Endodermal cell (in vitro differentiated cells): ENCODE data around the gene CAMK2B. TPM values are rescaled to one million over a fixed set of nuclear protein-coding genes. Genes with fewer than 3 reads are reported as not detected.

Experiments
- DNase-seq: peaks from one replicate; pipeline ENCODE4 v3.0.0-alpha.2; 2017
- H3K27ac ChIP-seq: 2 replicates; pipeline ENCODE4 v1.5.1; 2013; ENCODE audit warnings: mild to moderate bottlenecking, low read depth, low read length, moderate library complexity
- H3K27me3 ChIP-seq: 2 replicates; pipeline ENCODE4 v1.6.1; 2013; ENCODE audit warnings: mild to moderate bottlenecking, low read length, moderate library complexity; ENCODE audit not compliant: insufficient read depth, control insufficient read depth, poor library complexity, severe bottlenecking
- H3K36me3 ChIP-seq: 2 replicates; pipeline ENCODE4 v1.7.0; 2013; ENCODE audit warnings: mild to moderate bottlenecking, low read length, moderate library complexity; ENCODE audit not compliant: control insufficient read depth, insufficient read depth
- H3K4me1 ChIP-seq: one replicate; pipeline ENCODE4 v1.7.0; 2013; ENCODE audit warnings: low read length; ENCODE audit not compliant: control insufficient read depth, insufficient read depth
- H3K4me3 ChIP-seq: 2 replicates; pipeline ENCODE4 v1.5.1; 2013; ENCODE audit warnings: mild to moderate bottlenecking, low read length, moderate library complexity
- H3K9ac ChIP-seq: 2 replicates; pipeline ENCODE4 v1.6.1; 2013; ENCODE audit warnings: mild to moderate bottlenecking, low read length, moderate library complexity; ENCODE audit not compliant: poor library complexity, severe bottlenecking; ENCODE audit errors: extremely low read depth
- H3K9me3 ChIP-seq: 2 replicates; pipeline ENCODE4 v1.6.1; 2013; ENCODE audit warnings: mild to moderate bottlenecking, low read length, moderate library complexity; ENCODE audit not compliant: control insufficient read depth
- H3K27ac Mint-ChIP-seq: 2 replicates; pipeline ENCODE4 v1.8.0; 2020; ENCODE audit warnings: mixed read lengths
- H3K27me3 Mint-ChIP-seq: 2 replicates; pipeline ENCODE4 v1.8.0; 2021; ENCODE audit warnings: mild to moderate bottlenecking, mixed read lengths; ENCODE audit not compliant: insufficient read depth
- H3K36me3 Mint-ChIP-seq: 2 replicates; pipeline ENCODE4 v1.8.0; 2020; ENCODE audit warnings: low read depth, mixed read lengths
- H3K4me1 Mint-ChIP-seq: 2 replicates; pipeline ENCODE4 v1.8.0; 2020; ENCODE audit warnings: mixed read lengths
- H3K4me3 Mint-ChIP-seq: 2 replicates; pipeline ENCODE4 v1.8.0; 2020; ENCODE audit warnings: mild to moderate bottlenecking, moderate library complexity, mixed read lengths
- H3K9me3 Mint-ChIP-seq: 2 replicates; pipeline ENCODE4 v1.8.0; 2020; ENCODE audit warnings: mild to moderate bottlenecking, mixed read lengths
- WGBS, 2 experiments: methylation state at CpG; one replicate each; pipeline versions ENCODE4 v1.1.5 to v1.1.7; 2013; ENCODE audit warnings: missing lambda C conversion rate in 2 of 2, mixed read lengths in 1 of 2; ENCODE audit not compliant: insufficient coverage in 1 of 2, insufficient read length in 1 of 2; 5-methylcytosine and 5-hydroxymethylcytosine counted together
- total RNA-seq, 2 donors: library from RNA; stranded (reverse); fragmentation: NEBNext Ultra II Directional in 1 of 2; extraction: Animal tissue kit (Norgen Biotek cat#: 25700) in 1 of 2; gene quantifications; 2 replicates in 1 of 2; 3 replicates in 1 of 2; pipeline ENCODE4 v1.2.1, GENCODE V29; 2021
- TF ChIP-seq, protein P1 (sequence below): fragments of 200-600 bp; sonication (generic); conservative IDR thresholded peaks from 2 replicates; pipeline ENCODE4 v1.5.0; 2021; ENCODE audit warnings: antibody characterized with exemption, mild to moderate bottlenecking

Gene CAMK2B
- total RNA-seq, 2 donors from 2014 or later: 0.26 TPM; not detected in 1

DNA sequence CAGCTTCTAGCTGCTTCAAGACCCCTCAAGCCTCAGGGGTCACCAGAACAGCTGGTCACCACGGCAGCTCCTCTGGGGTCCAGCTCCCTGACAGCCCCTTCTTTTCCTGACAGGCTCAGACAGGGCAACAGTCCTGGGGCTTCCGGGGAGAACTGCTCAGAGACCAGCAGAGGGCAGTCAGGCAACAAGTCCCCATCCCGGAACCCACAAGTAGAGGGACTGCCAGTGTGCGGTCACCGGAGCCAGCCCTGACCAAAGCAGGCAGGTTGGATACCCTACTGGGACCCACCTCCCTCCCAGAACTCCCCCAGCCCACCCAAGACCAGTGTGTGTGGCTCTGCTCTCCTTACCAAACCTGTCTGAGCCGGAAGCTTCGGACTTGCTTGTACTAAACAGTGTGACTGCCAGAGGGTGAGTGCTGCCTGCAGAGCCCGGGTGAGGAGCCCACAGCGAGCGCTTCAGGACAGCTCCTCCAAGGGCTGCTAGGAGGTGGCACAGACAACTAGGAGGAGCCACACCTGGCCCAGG, 84.3 kb downstream of the CAMK2B start:
- Mint-ChIP-seq H3K4me3 (no peak overlapping the region), H3K4me1 (peaks cover 5% of the 10 kb centered on the region), H3K36me3 (no peaks in the 10 kb centered on the region), H3K9me3 (no peaks in the 10 kb centered on the region), H3K27me3 (no peaks in the 10 kb centered on the region), H3K27ac (no peak overlapping the region)
- Histone ChIP-seq H3K4me1 (peaks cover 5% of the 10 kb centered on the region), H3K9ac (no peak overlapping the region), H3K27me3 (no peaks in the 10 kb centered on the region), H3K4me3 (no peak overlapping the region), H3K9me3 (no peaks in the 10 kb centered on the region), H3K36me3 (no peaks in the 10 kb centered on the region), H3K27ac (no peak overlapping the region)
- WGBS, 2 experiments: 56 to 60% methylated on average over 7 to 10 of the region's 10 CpGs
- TF ChIP-seq, protein P1, sequence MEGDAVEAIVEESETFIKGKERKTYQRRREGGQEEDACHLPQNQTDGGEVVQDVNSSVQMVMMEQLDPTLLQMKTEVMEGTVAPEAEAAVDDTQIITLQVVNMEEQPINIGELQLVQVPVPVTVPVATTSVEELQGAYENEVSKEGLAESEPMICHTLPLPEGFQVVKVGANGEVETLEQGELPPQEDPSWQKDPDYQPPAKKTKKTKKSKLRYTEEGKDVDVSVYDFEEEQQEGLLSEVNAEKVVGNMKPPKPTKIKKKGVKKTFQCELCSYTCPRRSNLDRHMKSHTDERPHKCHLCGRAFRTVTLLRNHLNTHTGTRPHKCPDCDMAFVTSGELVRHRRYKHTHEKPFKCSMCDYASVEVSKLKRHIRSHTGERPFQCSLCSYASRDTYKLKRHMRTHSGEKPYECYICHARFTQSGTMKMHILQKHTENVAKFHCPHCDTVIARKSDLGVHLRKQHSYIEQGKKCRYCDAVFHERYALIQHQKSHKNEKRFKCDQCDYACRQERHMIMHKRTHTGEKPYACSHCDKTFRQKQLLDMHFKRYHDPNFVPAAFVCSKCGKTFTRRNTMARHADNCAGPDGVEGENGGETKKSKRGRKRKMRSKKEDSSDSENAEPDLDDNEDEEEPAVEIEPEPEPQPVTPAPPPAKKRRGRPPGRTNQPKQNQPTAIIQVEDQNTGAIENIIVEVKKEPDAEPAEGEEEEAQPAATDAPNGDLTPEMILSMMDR: peak; percentile 84
- DNase-seq: peak; percentile 92

DNA sequence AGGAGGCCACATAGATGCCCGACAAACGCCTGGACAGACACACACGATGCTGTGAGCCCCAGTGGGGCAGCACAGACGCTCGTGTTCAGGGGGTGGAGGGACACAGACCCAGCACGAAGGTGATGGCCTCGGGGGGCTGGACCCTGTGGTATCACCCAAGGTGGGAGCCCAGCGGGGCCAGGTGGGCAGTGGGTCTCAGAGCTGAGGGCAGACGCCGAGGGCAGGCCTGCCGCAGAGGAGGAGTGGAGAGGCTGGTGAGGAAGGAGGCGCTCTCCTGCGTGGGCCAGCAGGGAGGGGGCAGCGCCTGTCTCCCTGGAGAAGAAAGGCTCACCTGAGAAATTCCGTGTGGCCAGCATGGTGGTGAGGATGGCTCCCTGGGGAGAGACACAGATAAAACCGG, 85.0 kb downstream of the CAMK2B start:
- 79 to 94% methylated on average over 10 to 16 of the region's 16 CpGs for WGBS, 2 experiments
- no peak overlapping the region for H3K27ac Mint-ChIP-seq
- TF ChIP-seq, protein P1: no peak
- Histone ChIP-seq H3K9ac (no peak overlapping the region), H3K9me3 (no peaks in the 10 kb centered on the region), H3K27me3 (no peaks in the 10 kb centered on the region), H3K4me3 (no peak overlapping the region), H3K4me1 (peaks cover 5% of the 10 kb centered on the region), H3K27ac (no peak overlapping the region), H3K36me3 (no peaks in the 10 kb centered on the region)
- DNase-seq: no peak
- H3K4me3 Mint-ChIP-seq: no peak overlapping the region
- no peaks in the 10 kb centered on the region for H3K27me3 Mint-ChIP-seq
- no peaks in the 10 kb centered on the region for H3K9me3 Mint-ChIP-seq
- H3K4me1 Mint-ChIP-seq: peaks cover 5% of the 10 kb centered on the region
- H3K36me3 Mint-ChIP-seq: no peaks in the 10 kb centered on the region

DNA sequence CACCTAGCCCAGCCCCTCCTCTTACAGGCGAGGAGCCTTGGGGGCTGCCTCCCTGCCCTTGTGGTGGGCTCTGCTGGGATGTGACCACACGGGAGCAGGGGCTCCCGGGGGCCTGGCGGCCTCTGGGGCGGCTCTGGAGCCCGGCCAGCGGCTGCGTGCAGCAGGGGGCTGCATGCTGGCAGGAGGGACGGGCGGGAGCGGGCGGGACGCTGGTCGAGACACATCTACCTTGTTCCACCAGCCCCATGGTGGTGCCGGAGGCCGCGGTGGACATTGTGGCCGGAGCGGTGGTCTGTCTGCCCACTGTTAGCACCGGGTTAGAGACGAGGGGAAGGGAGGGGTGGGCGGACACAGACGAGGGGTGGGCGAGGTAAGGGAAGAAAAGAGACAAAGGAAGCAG, 86.0 kb downstream of the CAMK2B start:
- WGBS, 2 experiments: 91% methylated on average over 10 to 24 of the region's 24 CpGs
- Histone ChIP-seq H3K27me3 (no peaks in the 10 kb centered on the region), H3K4me3 (no peak overlapping the region), H3K9me3 (no peaks in the 10 kb centered on the region), H3K27ac (no peak overlapping the region), H3K4me1 (peaks cover 5% of the 10 kb centered on the region), H3K9ac (no peak overlapping the region), H3K36me3 (no peaks in the 10 kb centered on the region)
- no peak overlapping the region for H3K27ac Mint-ChIP-seq
- no peaks in the 10 kb centered on the region for H3K9me3 Mint-ChIP-seq
- TF ChIP-seq, protein P1: no peak
- H3K4me3 Mint-ChIP-seq: no peak overlapping the region
- DNase-seq: no peak
- H3K4me1 Mint-ChIP-seq: peaks cover 5% of the 10 kb centered on the region
- H3K36me3 Mint-ChIP-seq: no peaks in the 10 kb centered on the region
- H3K27me3 Mint-ChIP-seq: no peaks in the 10 kb centered on the region
